Measurements from ENCODE around the gene SMYD3.

DNA sequence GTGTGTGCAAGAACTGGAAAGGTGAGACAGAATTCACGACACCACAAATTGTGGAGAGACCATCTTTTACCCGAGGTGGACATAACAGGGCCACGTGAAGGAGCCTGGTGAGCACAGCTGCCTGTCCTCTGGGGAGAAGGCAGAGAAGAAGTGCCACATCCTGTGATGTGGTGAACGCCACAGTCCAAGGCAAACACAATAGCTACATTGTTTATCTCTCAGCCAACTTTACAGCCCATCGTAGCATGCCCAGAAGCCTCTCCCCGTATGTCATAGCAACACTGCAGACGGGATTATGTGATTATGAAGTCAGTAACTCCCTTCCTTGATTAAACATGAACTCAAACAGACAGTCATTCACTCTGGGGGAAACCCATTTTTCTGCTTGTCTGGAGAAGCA is 612.2 kb downstream of the SMYD3 start:
- TF ChIP-seq, protein P1, sequence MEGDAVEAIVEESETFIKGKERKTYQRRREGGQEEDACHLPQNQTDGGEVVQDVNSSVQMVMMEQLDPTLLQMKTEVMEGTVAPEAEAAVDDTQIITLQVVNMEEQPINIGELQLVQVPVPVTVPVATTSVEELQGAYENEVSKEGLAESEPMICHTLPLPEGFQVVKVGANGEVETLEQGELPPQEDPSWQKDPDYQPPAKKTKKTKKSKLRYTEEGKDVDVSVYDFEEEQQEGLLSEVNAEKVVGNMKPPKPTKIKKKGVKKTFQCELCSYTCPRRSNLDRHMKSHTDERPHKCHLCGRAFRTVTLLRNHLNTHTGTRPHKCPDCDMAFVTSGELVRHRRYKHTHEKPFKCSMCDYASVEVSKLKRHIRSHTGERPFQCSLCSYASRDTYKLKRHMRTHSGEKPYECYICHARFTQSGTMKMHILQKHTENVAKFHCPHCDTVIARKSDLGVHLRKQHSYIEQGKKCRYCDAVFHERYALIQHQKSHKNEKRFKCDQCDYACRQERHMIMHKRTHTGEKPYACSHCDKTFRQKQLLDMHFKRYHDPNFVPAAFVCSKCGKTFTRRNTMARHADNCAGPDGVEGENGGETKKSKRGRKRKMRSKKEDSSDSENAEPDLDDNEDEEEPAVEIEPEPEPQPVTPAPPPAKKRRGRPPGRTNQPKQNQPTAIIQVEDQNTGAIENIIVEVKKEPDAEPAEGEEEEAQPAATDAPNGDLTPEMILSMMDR (conservative IDR thresholded peaks at IDR 0.05 in 1 of 2, IDR thresholded peaks at IDR 0.05 in 1 of 2; ENCODE audit: low read depth in 1 of 2, low read length in 2 of 2), result no peak
- no peak for TF ChIP-seq EZH2 (IDR thresholded peaks at IDR 0.05; ENCODE audit: low read length, missing control alignments)
